SK-N-SH (cell line): ENCODE data around the gene ZDHHC19. TPM values are rescaled to one million over a fixed set of nuclear protein-coding genes. Genes with fewer than 3 reads are reported as not detected.
"Not testable (repeated sequence)": the region's sequence is repeated elsewhere in the genome, so short reads cannot be mapped to it uniquely, and the experiment has no call there.

ENCODE experiments used
- CTCF ChIA-PET: fragments of 300-600, 350-600 bp; formaldehyde crosslinking; extraction: SDS; loops from one replicate; lab custom pipeline; 2021; lab: Yijun Ruan, JAX
- POLR2A ChIA-PET: fragments of 350-600 bp; sonication (Branson Sonifier 250); formaldehyde crosslinking; extraction: SDS; loops from one replicate; lab custom pipeline; 2020; ENCODE audit warnings: antibody characterized with exemption, inconsistent platforms; lab: Yijun Ruan, JAX
- DNase-seq: peaks from one replicate; pipeline ENCODE4 v3.0.0; 2012
- H2AFZ ChIP-seq: fragments of 200-600 bp; sonication (generic); 2 replicates; pipeline ENCODE4 v1.8.1; 2016; ENCODE audit warnings: antibody characterized with exemption, mild to moderate bottlenecking, low read depth
- H3F3A ChIP-seq: fragments of 200-600 bp; sonication (generic); replicated peaks from 2 replicates; pipeline ENCODE3; 2016; ENCODE audit warnings: antibody characterized with exemption, mild to moderate bottlenecking; ENCODE audit not compliant: insufficient read depth
- H3K27ac ChIP-seq, 2 experiments: fragments of 200-500 bp in 1 of 2; fragments of 200-600 bp in 1 of 2; sonication (Bioruptor generic) in 1 of 2; sonication (generic), shearing (Covaris generic) in 1 of 2; 2 replicates each; pipeline versions ENCODE4 v1.5.1 to v1.6.1; 2014 to 2016; ENCODE audit warnings: low read depth in 2 of 2, inconsistent platforms in 1 of 2, low read length in 1 of 2, mild to moderate bottlenecking in 1 of 2, mixed read lengths in 1 of 2
- H3K27me3 ChIP-seq: fragments of 200-600 bp; sonication (generic), shearing (Covaris generic); 2 replicates; pipeline ENCODE4 v1.6.1; 2016; ENCODE audit warnings: mixed run types; ENCODE audit not compliant: insufficient read depth
- H3K36me3 ChIP-seq, 2 experiments: fragments of 200-500 bp in 1 of 2; fragments of 200-600 bp in 1 of 2; sonication (Bioruptor generic) in 1 of 2; sonication (generic) in 1 of 2; replicated peaks in 1 of 2; 2 replicates each; pipeline versions ENCODE3 to v1.5.1; 2014 to 2016; ENCODE audit warnings: low read length in 1 of 2, mild to moderate bottlenecking in 1 of 2; ENCODE audit not compliant: insufficient read depth in 2 of 2, control insufficient read depth in 1 of 2
- H3K4me1 ChIP-seq, 2 experiments: fragments of 200-500 bp in 1 of 2; fragments of 200-600 bp in 1 of 2; sonication (Bioruptor generic) in 1 of 2; sonication (generic), shearing (Covaris generic) in 1 of 2; 2 replicates each; pipeline versions ENCODE4 v1.5.1 to v1.6.1; 2014 to 2016; ENCODE audit warnings: low read depth in 1 of 2, low read length in 1 of 2, mixed run types in 1 of 2; ENCODE audit not compliant: insufficient read depth in 2 of 2, control insufficient read depth in 1 of 2
- H3K4me2 ChIP-seq: fragments of 200-600 bp; sonication (generic), shearing (Covaris generic); 2 replicates; pipeline ENCODE4 v1.6.1; 2017; ENCODE audit warnings: mixed run types
- H3K4me3 ChIP-seq, 2 experiments: fragments of 200-500 bp in 1 of 2; fragments of 200-600 bp in 1 of 2; sonication (Bioruptor generic) in 1 of 2; sonication (generic), shearing (Covaris generic) in 1 of 2; 2 replicates each; pipeline versions ENCODE4 v1.5.1 to v1.8.1; 2014 to 2016; ENCODE audit warnings: low read depth in 2 of 2, inconsistent platforms in 1 of 2, low read length in 1 of 2, mild to moderate bottlenecking in 1 of 2, mixed read lengths in 1 of 2, moderate library complexity in 1 of 2
- H3K79me2 ChIP-seq: fragments of 200-600 bp; sonication (generic); 2 replicates; pipeline ENCODE4 v1.8.1; 2017; ENCODE audit warnings: mild to moderate bottlenecking; ENCODE audit not compliant: insufficient read depth
- H3K9ac ChIP-seq: fragments of 200-600 bp; sonication (generic); 2 replicates; pipeline ENCODE4 v1.6.1; 2017; ENCODE audit warnings: mixed run types
- H3K9me2 ChIP-seq: fragments of 200-600 bp; sonication (generic); 2 replicates; pipeline ENCODE4 v1.6.1; 2017; ENCODE audit warnings: mixed run types
- H3K9me3 ChIP-seq: fragments of 200-600 bp; sonication (generic); 2 replicates; pipeline ENCODE4 v1.6.1; 2017; ENCODE audit warnings: mixed run types, mild to moderate bottlenecking, moderate library complexity
- H4K20me1 ChIP-seq: fragments of 200-600 bp; sonication (generic); 2 replicates; pipeline ENCODE4 v1.6.1; 2017; ENCODE audit warnings: mild to moderate bottlenecking, mixed run types; ENCODE audit not compliant: insufficient read depth
- CHD2 ChIP-seq: fragments of 150-350 bp; IDR thresholded peaks from 2 replicates; pipeline ENCODE4 v1.6.1; 2018; ENCODE audit warnings: low read length; ENCODE audit not compliant: partially characterized antibody
- CTCF ChIP-seq: fragments of 200-600 bp; sonication (generic); IDR thresholded peaks from 2 replicates; pipeline ENCODE4 v1.6.1; 2017; ENCODE audit warnings: antibody characterized with exemption, mild to moderate bottlenecking, moderate library complexity
- FOSL2 ChIP-seq: IDR thresholded peaks from 2 replicates; pipeline ENCODE4 v1.4.0; 2012; ENCODE audit warnings: low read depth, mild to moderate bottlenecking, moderate library complexity, borderline replicate concordance
- FOXJ3 ChIP-seq: sonication (generic); formaldehyde crosslinking; IDR thresholded peaks from 2 replicates; pipeline ENCODE4 v1.5.1; 2020; ENCODE audit warnings: mild to moderate bottlenecking, missing genetic modification reagents
- GABPA ChIP-seq: IDR thresholded peaks from 2 replicates; pipeline ENCODE4 v1.4.0; 2012; ENCODE audit warnings: low read depth, mild to moderate bottlenecking
- GATA2 ChIP-seq: sonication (generic); formaldehyde crosslinking; IDR thresholded peaks from 2 replicates; pipeline ENCODE4 v1.5.0; 2020; ENCODE audit warnings: mild to moderate bottlenecking, missing genetic modification reagents
- IRF3 ChIP-seq: fragments of 150-350 bp; IDR thresholded peaks from 2 replicates; pipeline ENCODE4 v1.6.1; 2016; ENCODE audit warnings: mild to moderate bottlenecking, low read depth, low read length
- JUND ChIP-seq: IDR thresholded peaks from 2 replicates; pipeline ENCODE4 v1.4.0; 2012
- MAX ChIP-seq: IDR thresholded peaks from 2 replicates; pipeline ENCODE4 v1.4.0; 2012; ENCODE audit warnings: low read depth
- NRF1 ChIP-seq: IDR thresholded peaks from 2 replicates; pipeline ENCODE4 v1.6.1; 2012; ENCODE audit warnings: low read depth, mild to moderate bottlenecking, low read length
- PBX3 ChIP-seq: IDR thresholded peaks from 2 replicates; pipeline ENCODE4; 2012
- RAD21 ChIP-seq: IDR thresholded peaks from 2 replicates; pipeline ENCODE4 v1.6.1; 2012; ENCODE audit warnings: mild to moderate bottlenecking, low read length
- RCOR1 ChIP-seq: fragments of 150-350 bp; IDR thresholded peaks from 2 replicates; pipeline ENCODE4 v1.6.1; 2017; ENCODE audit warnings: antibody characterized with exemption, low read length
- REST ChIP-seq: IDR thresholded peaks from 2 replicates; pipeline ENCODE4 v1.6.1; 2012; ENCODE audit warnings: mild to moderate bottlenecking, low read depth, low read length, moderate library complexity
- RXRA ChIP-seq: IDR thresholded peaks from 2 replicates; pipeline ENCODE4 v1.4.0; 2012; ENCODE audit warnings: low read depth, mild to moderate bottlenecking, borderline replicate concordance
- TAF1 ChIP-seq: IDR thresholded peaks from 2 replicates; pipeline ENCODE4 v1.6.1; 2012; ENCODE audit warnings: low read depth, mild to moderate bottlenecking, low read length, moderate library complexity, borderline replicate concordance
- TEAD4 ChIP-seq: IDR thresholded peaks from 2 replicates; pipeline ENCODE4 v1.4.0; 2012; ENCODE audit warnings: mild to moderate bottlenecking, borderline replicate concordance; ENCODE audit not compliant: insufficient read depth
- USF2 ChIP-seq: fragments of 150-350 bp; IDR thresholded peaks from 2 replicates; pipeline ENCODE4 v1.6.1; 2017; ENCODE audit warnings: antibody characterized with exemption, low read length, low read depth, borderline replicate concordance
- WGBS: methylation state at CpG from one replicate; pipeline ENCODE4 v1.1.6; 2017; ENCODE audit warnings: low lambda C conversion rate; 5-methylcytosine and 5-hydroxymethylcytosine counted together
- polyA plus RNA-seq, 3 experiments: library from polyadenylated mRNA; depleted of rRNA; stranded (reverse); fragments of >200 nt; gene quantifications; 2 replicates each; pipeline ENCODE4 v1.2.3, GENCODE V29; 2012

ZDHHC19 gene
- polyA plus RNA-seq, 1 of the 3 experiments (the other 2 are of a cell fraction) = not detected

- no peaks in the 10 kb centered on the region for H3K79me2 ChIP-seq
- no peak overlapping the region for H3K4me2 ChIP-seq
- H3K4me1 ChIP-seq = peaks cover 0 to 16% of the 10 kb centered on the region in 2 experiments; a peak in 1 of 4 replicates
- no peak for DNase-seq
- H4K20me1 ChIP-seq = no peaks in the 10 kb centered on the region
- no peaks in the 10 kb centered on the region for H3K9me3 ChIP-seq
- no peak overlapping the region for H2AFZ ChIP-seq
- ChIA-PET POLR2A (no interaction called here), CTCF (interaction anchor here (1.0 to 1.4 kb wide), 2 partner anchors 39 to 322 kb away, joined by 3 to 4 read pairs; no protein-coding TSS in a partner anchor)
- no peak overlapping the region for H3K27ac ChIP-seq
- no peaks in the 10 kb centered on the region for H3K36me3 ChIP-seq
- no peaks in the 10 kb centered on the region for H3F3A ChIP-seq
- no peaks in the 10 kb centered on the region for H3K9me2 ChIP-seq
- no peak for TF ChIP-seq JUND
- TF ChIP-seq REST = no peak
- no peak for TF ChIP-seq FOXJ3 (CRISPR knock-in tag)
- no peak for TF ChIP-seq RXRA
- TF ChIP-seq GATA2 (CRISPR knock-in tag) = no peak
- no peak for TF ChIP-seq TEAD4
- TF ChIP-seq MAX = no peak
- no peak for TF ChIP-seq IRF3
- TF ChIP-seq FOSL2 = no peak
- no peak for TF ChIP-seq PBX3
- no peak for TF ChIP-seq RCOR1
- TF ChIP-seq USF2 = no peak
- no peak for TF ChIP-seq TAF1
- TF ChIP-seq NRF1 = no peak
- no peak for TF ChIP-seq GABPA
- TF ChIP-seq RAD21 = no peak
- TF ChIP-seq CTCF = no peak
- no peak for TF ChIP-seq CHD2
- 89% methylated on average over 11 of the region's 16 CpGs for WGBS
- no peak overlapping the region for H3K9ac ChIP-seq
- no peaks in the 10 kb centered on the region for H3K27me3 ChIP-seq
- H3K4me3 ChIP-seq = no peak overlapping the region
Measured at GRCh38 chr3:196214783-196215441, 3.7 kb upstream of the ZDHHC19 start.

- not testable (repeated sequence) for H3K4me1 ChIP-seq, H3K9ac ChIP-seq
Measured at GRCh38 chr3:196209944-196210672, 1.1 kb downstream of the ZDHHC19 start.

More at GRCh38 chr3:196209944-196210672, 1.1 kb downstream of the ZDHHC19 start:
- H3K9me2 ChIP-seq, H3K27ac ChIP-seq, H3K9me3 ChIP-seq, H4K20me1 ChIP-seq, H3K4me3 ChIP-seq, DNase-seq, H3K4me2 ChIP-seq, H3K27me3 ChIP-seq, CTCF ChIA-PET, POLR2A ChIA-PET, H3K36me3 ChIP-seq, H3F3A ChIP-seq, H2AFZ ChIP-seq, H3K79me2 ChIP-seq: not testable (repeated sequence)
- 85% methylated on average over 11 of the region's 11 CpGs for WGBS
